ENCODE results near the gene CARD9.

- TF ChIP-seq CTCF (conservative IDR thresholded peaks at IDR 0.05), result no peak
- TF ChIP-seq EZH2 (IDR thresholded peaks at IDR 0.05; ENCODE audit: low read depth), result no peak
These were observed 34.4 kb upstream of the CARD9 start for GRCh38 chr9:136407911-136408310.

All from PC-9 (cell line).